SU-DHL-6 (cell line): ENCODE results near the gene MAML3.

Source experiments
- H2AFZ ChIP-seq: fragments of 200-600 bp; sonication (generic); 2 replicates; pipeline ENCODE4 v1.6.1; 2014; ENCODE audit warnings: low read depth, mild to moderate bottlenecking, moderate library complexity, mixed read lengths, antibody characterized with exemption, low read length; ENCODE audit not compliant: severe bottlenecking
- H3F3A ChIP-seq: fragments of 200-600 bp; shearing (Covaris generic); 2 replicates; pipeline ENCODE4 v1.6.0; 2016; ENCODE audit warnings: antibody characterized with exemption, mild to moderate bottlenecking; ENCODE audit not compliant: insufficient read depth
- H3K27ac ChIP-seq: fragments of 200-600 bp; sonication (generic); 2 replicates; pipeline ENCODE4 v1.5.1; 2016; ENCODE audit warnings: low read depth, mild to moderate bottlenecking, low read length, moderate library complexity, mixed read lengths
- H3K27me3 ChIP-seq: fragments of 200-600 bp; sonication (generic), shearing (Covaris generic); 2 replicates; pipeline ENCODE4 v1.6.0; 2014; ENCODE audit warnings: mild to moderate bottlenecking, low read length
- H3K36me3 ChIP-seq: fragments of 200-600 bp; sonication (generic); 2 replicates; pipeline ENCODE4 v1.6.1; 2014; ENCODE audit warnings: mild to moderate bottlenecking, low read length, mixed read lengths
- H3K4me2 ChIP-seq: fragments of 300-600, 200-600 bp; shearing (Covaris generic), sonication (generic); 2 replicates; pipeline ENCODE4 v1.6.0; 2014; ENCODE audit warnings: low read length, low read depth, mild to moderate bottlenecking; ENCODE audit not compliant: poor library complexity, severe bottlenecking
- H3K4me3 ChIP-seq: fragments of 200-600 bp; sonication (generic); 2 replicates; pipeline ENCODE4 v1.5.1; 2014; ENCODE audit warnings: antibody characterized with exemption, low read length, mild to moderate bottlenecking, mixed read lengths; ENCODE audit not compliant: insufficient read depth, poor library complexity, severe bottlenecking
- H3K79me2 ChIP-seq: fragments of 200-600 bp; sonication (generic); 2 replicates; pipeline ENCODE4 v1.6.1; 2014; ENCODE audit warnings: mild to moderate bottlenecking, low read length, moderate library complexity; ENCODE audit not compliant: insufficient read depth
- H3K9ac ChIP-seq: fragments of 200-600 bp; sonication (generic); 2 replicates; pipeline ENCODE4 v1.7.0; 2014; ENCODE audit warnings: mild to moderate bottlenecking, low read length
- H3K9me2 ChIP-seq: fragments of 200-600 bp; sonication (generic); replicated peaks from 2 replicates; pipeline ENCODE4 v1.6.1; 2014; ENCODE audit warnings: low read length; ENCODE audit not compliant: insufficient read depth
- H3K9me3 ChIP-seq: fragments of 200-600 bp; sonication (generic); 2 replicates; pipeline ENCODE4 v1.6.1; 2014; ENCODE audit warnings: low read length, mixed read lengths; ENCODE audit not compliant: insufficient read depth
- H4K20me1 ChIP-seq: fragments of 200-600 bp; sonication (generic); 2 replicates; pipeline ENCODE4 v1.6.1; 2014; ENCODE audit warnings: low read depth, mild to moderate bottlenecking, antibody characterized with exemption, low read length, moderate library complexity, mixed read lengths
- CTCF ChIP-seq: fragments of 200-600 bp; sonication (generic); IDR thresholded peaks from one replicate; pipeline ENCODE4 v1.5.1; 2017; ENCODE audit warnings: antibody characterized with exemption, mild to moderate bottlenecking, low read length, moderate library complexity; ENCODE audit not compliant: insufficient read depth, poor library complexity, severe bottlenecking
- EZH2phosphoT487 ChIP-seq: fragments of 200-600 bp; sonication (generic), shearing (Covaris generic); conservative IDR thresholded peaks from 2 replicates; pipeline ENCODE4 v1.6.1; 2018; ENCODE audit warnings: mild to moderate bottlenecking, antibody characterized with exemption, low read length, moderate library complexity, mixed read lengths

MAML3 gene

GRCh38 chr4:139969635-139970266, 184.2 kb downstream of the MAML3 start:
- Histone ChIP-seq H4K20me1 (no peaks in the 10 kb centered on the region), H3K9me2 (no peaks in the 10 kb centered on the region), H3K4me3 (no peak overlapping the region), H3K36me3 (no peaks in the 10 kb centered on the region), H3F3A (no peaks in the 10 kb centered on the region), H3K27ac (no peak overlapping the region), H3K27me3 (no peaks in the 10 kb centered on the region), H3K79me2 (no peaks in the 10 kb centered on the region), H2AFZ (no peak overlapping the region), H3K9me3 (no peaks in the 10 kb centered on the region), H3K9ac (no peak overlapping the region), H3K4me2 (no peak overlapping the region)
- TF ChIP-seq EZH2phosphoT487 (no peak), CTCF (no peak)

- Histone ChIP-seq H3K27me3 (no peaks in the 10 kb centered on the region), H3K9me2 (no peaks in the 10 kb centered on the region), H3F3A (no peaks in the 10 kb centered on the region), H3K9ac (no peak overlapping the region), H3K9me3 (no peaks in the 10 kb centered on the region), H3K4me3 (no peak overlapping the region), H2AFZ (no peak overlapping the region), H3K79me2 (no peaks in the 10 kb centered on the region), H3K4me2 (no peak overlapping the region), H4K20me1 (no peaks in the 10 kb centered on the region), H3K36me3 (no peaks in the 10 kb centered on the region), H3K27ac (no peak overlapping the region)
- TF ChIP-seq CTCF (no peak), EZH2phosphoT487 (no peak)
Observed at GRCh38 chr4:139968831-139969230, 185.2 kb downstream of the MAML3 start.

- Histone ChIP-seq H3K4me2 (no peak overlapping the region), H3K9me2 (no peaks in the 10 kb centered on the region), H3F3A (no peaks in the 10 kb centered on the region), H3K27me3 (no peaks in the 10 kb centered on the region), H2AFZ (no peak overlapping the region), H3K9ac (no peak overlapping the region), H3K79me2 (no peaks in the 10 kb centered on the region), H3K9me3 (no peaks in the 10 kb centered on the region), H4K20me1 (no peaks in the 10 kb centered on the region), H3K27ac (no peak overlapping the region), H3K36me3 (no peaks in the 10 kb centered on the region), H3K4me3 (no peak overlapping the region)
- TF ChIP-seq CTCF (no peak), EZH2phosphoT487 (no peak)
Observed at GRCh38 chr4:139966383-139966782, 187.6 kb downstream of the MAML3 start.
